Germinal center (tissue), 1 donor: ENCODE measurements around the gene AFG3L2.
A peak's percentile ranks its signal among the peaks of the same experiment; 100 is the strongest.

Experiments
- DNase-seq: peaks from one replicate; pipeline ENCODE4 v3.0.0; 2012; ENCODE audit warnings: mixed read lengths, low spot score

AFG3L2 gene

GRCh38 chr18:12361770-12362378 is 15.2 kb downstream of the AFG3L2 start:
- no peak for DNase-seq

- no peak for DNase-seq
Measured at GRCh38 chr18:12359515-12359927, 17.5 kb downstream of the AFG3L2 start.

- no peak for DNase-seq
Measured at GRCh38 chr18:12352188-12352587, 24.8 kb downstream of the AFG3L2 start.

DNA sequence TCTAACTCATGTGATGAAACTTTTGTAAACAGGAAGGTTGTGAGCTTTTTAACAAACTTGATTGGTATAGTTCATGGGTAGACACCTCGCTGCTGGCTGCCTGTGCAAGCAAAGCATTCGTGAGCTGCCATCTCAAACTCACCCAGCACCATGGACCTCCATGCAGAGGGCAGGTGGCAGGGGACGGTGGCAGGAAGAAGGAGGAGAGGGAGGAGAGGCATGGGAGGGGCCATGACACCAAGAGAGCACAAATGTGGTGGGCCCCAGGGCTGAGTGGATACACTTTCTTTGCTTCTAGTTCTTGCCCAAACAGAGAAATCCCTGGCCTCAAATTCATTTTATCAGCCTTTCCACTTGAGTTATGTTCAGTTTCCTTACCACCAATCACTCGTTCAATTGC is 29.1 kb downstream of the AFG3L2 start:
- DNase-seq, result no peak

GRCh38 chr18:12346240-12346565 is 30.8 kb downstream of the AFG3L2 start:
- no peak for DNase-seq

DNA sequence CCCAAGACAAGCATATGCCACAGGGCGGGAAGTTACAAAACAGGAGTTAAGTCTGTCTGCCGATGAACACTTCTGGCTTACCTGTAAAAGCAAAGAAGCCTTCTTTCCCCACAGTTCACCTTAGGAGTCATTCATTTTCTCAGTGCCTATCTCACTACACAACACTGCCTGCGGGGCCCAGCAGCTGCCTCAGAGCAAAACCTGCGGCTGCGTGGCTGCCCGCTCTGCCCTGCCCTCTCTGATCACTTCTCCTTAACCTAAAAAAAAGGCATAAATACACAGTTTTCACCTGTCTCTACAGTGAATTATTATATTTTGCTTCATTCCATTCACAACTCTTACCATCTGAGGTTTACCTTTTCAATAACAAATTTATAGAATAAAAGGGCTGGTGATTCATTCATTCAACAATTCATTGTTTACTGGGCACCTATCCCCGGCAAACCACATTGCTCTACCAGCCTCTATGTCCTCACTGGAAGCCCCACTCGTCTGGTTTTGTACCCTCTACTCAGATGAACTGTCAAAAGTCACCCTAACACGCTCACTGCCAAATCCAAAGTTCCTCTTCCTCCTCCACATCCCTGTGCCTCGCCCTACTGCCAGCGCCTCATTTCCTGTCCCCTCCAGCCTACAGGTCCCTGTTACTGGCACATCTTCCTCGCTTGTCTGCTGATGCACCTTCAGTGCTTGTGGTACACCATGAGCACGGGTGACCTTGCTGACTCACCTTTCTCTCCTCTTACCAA is 31.4 kb downstream of the AFG3L2 start:
- no peak for DNase-seq

- no peak for DNase-seq
Measured at GRCh38 chr18:12342661-12343060, 34.4 kb downstream of the AFG3L2 start.

GRCh38 chr18:12340945-12341660 is 35.9 kb downstream of the AFG3L2 start:
- DNase-seq, result no peak

DNA sequence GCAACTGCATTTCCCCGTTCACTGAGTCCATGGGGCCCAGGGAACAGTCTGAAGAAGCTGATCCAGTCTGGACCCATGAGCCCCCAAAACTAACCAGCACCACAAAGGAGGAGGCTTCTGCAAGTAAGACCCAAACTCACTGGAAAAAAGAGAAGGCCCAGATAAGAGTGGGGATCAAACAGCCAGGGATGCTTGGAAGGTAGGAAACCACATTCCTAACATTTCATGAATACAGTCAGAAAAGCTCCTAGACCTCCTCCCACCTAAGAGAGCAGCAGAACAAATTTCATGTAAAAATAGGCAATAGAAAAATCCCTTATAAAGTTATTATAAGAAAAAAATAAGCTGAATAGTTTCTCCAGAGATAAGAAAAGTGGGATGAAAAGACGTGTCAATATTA is 38.6 kb downstream of the AFG3L2 start:
- no peak for DNase-seq

DNA sequence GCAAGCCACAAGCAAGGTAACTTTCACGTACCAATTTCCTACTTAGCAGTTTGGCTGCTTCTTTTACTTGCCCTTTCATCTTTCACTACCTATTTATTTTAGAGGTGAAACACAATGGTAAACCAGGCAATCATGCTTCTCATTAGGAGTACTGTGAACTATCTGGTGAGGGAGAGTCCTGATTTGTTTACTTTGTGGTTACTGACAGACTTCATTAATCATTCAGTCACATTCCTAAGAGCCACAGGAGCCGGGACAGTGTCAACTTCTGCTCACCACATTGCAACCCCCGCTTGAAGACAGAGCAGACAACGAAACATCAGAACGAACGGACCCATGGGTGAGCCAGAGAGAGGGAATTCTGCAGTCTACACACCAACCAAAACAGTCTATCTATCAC is 40.1 kb downstream of the AFG3L2 start:
- no peak for DNase-seq

GRCh38 chr18:12336171-12336613 is 40.8 kb downstream of the AFG3L2 start:
- no peak for DNase-seq

DNA sequence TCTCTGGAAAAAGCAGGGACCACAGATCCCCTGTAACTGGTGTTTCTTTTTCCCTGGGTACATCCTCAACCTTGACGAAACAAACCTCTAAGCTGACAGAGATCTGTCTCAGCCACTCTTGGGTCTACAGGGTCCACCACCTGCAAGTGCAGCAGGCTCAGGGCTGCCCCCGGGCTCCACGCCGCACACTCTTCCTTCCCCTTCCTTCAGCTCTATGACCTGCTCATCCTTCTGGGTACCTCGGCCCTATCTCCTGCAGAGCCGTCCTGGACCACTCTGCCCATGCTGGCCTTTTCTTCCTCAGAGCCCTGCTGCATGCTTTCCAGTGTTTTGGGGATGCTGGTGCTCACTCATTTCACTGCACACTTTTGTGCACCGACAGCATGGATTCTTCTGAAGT is 41.5 kb downstream of the AFG3L2 start:
- DNase-seq, result no peak

- DNase-seq, result no peak
Measured at GRCh38 chr18:12334863-12335262, 42.2 kb downstream of the AFG3L2 start.

GRCh38 chr18:12334366-12334808 is 42.6 kb downstream of the AFG3L2 start:
- no peak for DNase-seq

DNA sequence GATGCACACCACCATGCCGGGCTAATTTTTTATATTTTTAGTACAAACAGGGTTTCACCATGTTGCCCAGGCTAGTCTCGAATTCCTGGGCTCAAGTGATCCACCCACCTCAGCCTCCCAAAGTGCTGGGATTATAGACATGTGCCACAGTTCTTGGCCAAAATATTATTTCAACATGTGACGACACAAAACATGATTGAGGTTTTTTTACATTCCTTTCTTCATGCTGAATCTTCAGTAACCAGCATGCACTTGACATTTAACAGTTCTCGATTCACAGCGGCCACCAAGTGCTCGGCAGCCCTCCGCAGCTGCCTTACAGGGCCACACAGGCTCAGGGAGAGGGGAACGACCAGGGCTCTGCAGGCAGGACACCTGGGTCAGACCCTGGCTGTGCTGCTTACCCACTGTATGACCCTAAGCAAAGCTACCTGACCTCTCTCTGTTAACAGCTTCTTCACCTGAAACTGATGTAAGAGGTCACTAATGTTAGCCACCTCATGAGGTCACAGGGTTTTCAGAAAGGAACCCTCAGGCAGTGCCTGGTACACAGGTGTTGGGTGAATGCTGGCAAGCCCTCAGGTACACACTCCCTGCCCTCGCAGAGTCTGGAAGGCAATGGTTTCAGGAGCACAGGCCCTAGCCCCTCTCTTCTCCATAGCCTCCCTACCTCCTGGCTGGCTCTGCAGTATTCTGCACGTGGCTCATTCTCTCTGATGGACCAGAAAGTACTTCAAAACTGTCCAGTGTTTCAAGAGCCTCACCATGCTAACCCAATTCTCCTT is 43.3 kb downstream of the AFG3L2 start:
- DNase-seq, result no peak

GRCh38 chr18:12330766-12331165 is 46.3 kb downstream of the AFG3L2 start:
- no peak for DNase-seq

DNA sequence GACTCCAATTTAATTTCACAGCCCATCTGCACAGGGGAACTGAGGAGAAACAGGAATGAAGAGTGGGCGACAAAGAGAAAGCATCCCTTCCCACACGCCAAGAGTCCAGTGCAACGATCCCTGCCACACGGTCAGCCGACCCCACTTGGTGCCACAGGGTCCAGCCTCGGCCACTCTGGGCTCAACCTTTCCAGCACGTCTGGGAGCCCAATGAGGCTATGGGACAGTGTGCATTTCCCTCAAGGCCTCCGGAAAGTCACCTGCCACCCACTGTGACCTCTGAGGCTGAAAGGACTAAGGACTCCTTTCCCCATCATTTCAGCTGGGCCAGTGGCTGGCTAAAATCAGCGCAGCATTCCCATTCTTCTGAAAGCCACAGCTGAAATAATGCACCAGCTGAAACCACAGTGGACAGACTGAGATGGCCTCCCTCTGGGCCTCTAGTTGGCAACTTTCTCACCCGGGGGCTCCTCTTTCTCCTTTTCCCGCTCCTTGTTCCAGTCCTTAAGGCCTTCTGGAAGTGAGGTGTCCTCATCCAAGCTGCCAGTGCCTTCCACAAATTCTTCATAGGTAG is 47.8 kb downstream of the AFG3L2 start:
- DNase-seq, result no peak

DNA sequence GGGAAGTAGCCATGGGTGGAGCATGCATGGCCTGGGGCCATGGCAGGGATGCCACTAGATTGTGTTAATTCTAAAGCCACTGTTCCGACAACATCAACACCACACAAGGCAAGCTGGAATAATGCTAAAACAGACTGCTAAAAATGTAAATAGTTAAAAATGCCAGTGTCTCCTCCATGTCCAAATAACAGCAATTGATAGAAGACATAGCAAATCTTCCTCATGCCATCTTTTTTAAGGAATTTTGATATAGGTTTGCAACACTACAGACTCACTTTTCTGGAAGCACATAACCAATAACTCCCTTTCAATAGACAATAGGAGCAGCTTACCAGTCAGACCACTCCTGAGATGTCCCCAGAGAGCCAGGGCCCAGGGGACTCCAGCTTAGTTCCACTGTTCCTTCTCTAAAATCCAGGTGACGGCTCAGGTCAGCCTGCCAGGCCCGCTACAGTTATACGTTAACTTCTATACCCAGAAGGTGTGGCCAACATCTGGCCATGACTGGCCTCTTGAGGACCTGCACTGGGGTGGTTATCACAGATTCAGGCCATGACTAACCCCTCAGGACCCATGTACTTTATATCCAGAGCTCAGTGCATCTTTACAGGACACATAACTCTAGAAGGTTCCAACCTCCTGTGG is 48.7 kb downstream of the AFG3L2 start:
- no peak for DNase-seq

DNA sequence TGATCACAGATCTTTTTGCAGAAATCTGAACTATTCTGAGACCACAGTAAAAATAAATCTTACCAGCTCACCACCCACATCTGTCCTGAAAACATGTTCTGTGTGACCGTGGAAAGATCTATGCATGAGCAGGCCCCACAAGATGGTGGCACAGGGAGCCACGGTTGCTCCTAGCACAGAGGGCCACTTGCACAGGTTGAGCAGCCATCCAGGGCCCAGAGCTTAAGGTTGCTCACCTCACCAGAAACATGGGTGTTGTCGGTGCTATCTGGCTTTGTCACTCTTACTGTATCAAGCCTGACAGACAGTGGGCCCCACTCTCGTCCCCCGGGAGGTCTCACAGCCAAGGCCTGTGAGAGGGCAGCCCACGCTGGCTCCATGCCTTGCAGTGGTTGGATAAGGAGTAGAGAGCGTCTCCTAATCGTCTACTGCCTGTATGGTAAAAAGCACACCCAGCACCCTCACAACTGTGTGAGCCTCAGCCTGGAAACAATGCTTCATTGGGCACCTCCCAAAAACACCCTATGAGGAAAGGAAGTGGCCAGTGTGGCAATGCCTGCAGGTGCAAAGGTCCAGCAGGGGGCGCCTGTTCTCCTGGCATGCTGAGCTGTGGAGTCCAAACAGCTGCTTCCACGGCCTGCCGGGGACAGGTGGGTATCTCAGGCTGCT is 49.4 kb downstream of the AFG3L2 start:
- peak; percentile 77 for DNase-seq

- DNase-seq, result no peak
Measured at GRCh38 chr18:12326711-12327460, 50.1 kb downstream of the AFG3L2 start.
